G401.6 (cell line): Measurements from ENCODE around the gene GAR1.
"Not testable (repeated sequence)": the region's sequence is repeated elsewhere in the genome, so short reads cannot be mapped to it uniquely, and the experiment has no call there.

Source experiments
- FAIRE-seq: peaks from 2 replicates; lab custom pipeline; 2012; peaks lifted over from hg19 to GRCh38; lab: Jason Lieb, UNC

Gene GAR1

DNA sequence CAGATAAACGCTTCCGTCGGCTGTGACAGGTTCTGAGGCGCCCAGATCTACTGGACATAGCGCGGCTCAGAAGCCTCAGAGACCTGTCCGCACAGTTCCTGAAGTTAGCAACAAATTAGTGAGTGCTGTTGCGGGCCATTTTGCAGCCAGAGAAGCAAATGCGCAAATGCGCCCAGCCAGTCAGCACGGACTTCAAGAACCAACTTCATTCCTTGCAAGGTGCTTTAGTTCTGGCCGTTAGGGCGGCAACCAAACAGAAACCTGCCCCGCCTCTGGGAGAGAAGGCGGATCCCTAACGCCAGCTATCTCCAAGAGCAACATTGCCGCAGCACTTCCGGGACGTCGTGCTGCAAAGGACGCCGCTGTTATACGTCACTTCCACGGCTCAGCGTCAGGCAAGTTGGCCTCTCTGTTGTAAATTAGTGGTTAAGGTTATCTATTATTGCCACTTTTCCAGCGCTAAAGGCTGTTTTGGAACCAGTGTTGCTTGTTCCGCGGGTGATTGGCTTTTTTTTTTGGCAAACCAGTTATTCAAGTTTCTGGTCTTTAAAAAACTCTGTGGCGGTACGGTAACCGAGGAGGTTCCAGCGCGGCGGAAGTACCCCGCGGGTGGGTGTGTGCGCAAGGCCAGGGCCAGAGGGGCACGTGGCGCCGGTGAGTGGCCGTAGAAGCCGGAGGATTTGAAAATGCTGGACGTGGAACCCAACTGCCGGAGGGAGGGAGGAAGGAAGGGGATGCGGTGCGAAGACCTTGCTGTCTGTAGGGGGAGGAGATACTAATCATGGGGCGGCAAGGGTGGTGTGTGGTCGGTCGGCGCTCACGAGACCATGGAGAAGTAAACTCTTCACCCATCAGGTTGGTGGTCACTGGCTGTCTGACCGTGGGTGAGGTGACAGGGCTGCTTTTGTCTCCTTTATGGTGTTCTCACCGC lies at the start of gene GAR1:
Gene GAR1, plus strand, starts transcription at position 612 of the 931 bp plus-strand sequence. CDS start 403 bp downstream, outside the sequence.
- peak; percentile 98 for FAIRE-seq

- not testable (repeated sequence) for FAIRE-seq
Observed at GRCh38 chr4:109782092-109782491, 33.5 kb upstream of the GAR1 start.

- no peak for FAIRE-seq
Observed at GRCh38 chr4:109786846-109787245, 28.7 kb upstream of the GAR1 start.

- no peak for FAIRE-seq
Observed at GRCh38 chr4:109787807-109788206, 27.8 kb upstream of the GAR1 start.

GRCh38 chr4:109795059-109795458 lies 20.5 kb upstream of the GAR1 start:
- no peak for FAIRE-seq

GRCh38 chr4:109798866-109799265 lies 16.7 kb upstream of the GAR1 start:
- no peak for FAIRE-seq

- FAIRE-seq, result no peak
Observed at GRCh38 chr4:109801099-109801789, 14.3 kb upstream of the GAR1 start.

DNA sequence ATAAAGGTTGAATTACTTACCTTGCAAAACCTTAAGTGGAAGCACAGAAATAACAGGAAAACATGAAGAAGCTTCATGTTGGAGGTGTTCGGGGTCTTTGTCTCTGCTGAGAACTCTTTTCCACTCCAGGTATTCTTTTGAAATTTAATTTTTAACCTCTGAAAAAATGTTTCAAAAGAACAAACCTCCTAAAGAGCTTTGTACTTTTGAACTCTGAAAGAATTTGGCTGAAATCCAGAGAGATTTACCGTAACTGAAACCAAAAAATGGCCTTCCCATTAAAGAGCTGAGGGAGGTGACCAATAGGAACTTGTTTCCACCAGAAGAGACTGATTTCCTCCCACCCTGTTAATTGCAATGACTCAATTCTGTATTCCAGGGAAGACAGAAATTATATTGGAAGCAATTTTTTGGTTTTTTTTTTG lies 13.7 kb upstream of the GAR1 start, which contains the start of gene CFI:
Gene CFI, minus strand, starts transcription at position 105 of the 425 bp plus-strand sequence. Its CDS starts 28 bp downstream, at position 77.
- FAIRE-seq, result no peak

- no peak for FAIRE-seq
Observed at GRCh38 chr4:109803924-109804571, 11.5 kb upstream of the GAR1 start.

DNA sequence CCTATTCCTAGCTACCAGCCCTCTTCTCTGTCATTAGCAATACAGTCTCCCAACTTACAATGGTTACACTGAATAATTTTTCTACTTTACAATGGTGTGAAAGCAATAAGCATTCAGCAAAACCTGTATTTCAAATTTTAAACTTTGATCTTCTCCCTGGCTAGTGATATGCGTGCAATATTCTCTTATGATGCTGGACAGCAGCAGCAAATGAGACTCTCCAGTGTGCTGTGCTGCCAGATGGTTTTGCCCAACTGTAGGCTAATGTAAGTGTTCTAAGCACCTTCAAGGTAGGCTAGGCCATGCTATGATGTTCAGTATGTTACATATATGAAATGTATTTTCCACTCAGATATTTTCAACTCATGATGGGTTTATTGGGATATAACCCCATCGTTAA lies 5.9 kb upstream of the GAR1 start:
- no peak for FAIRE-seq

DNA sequence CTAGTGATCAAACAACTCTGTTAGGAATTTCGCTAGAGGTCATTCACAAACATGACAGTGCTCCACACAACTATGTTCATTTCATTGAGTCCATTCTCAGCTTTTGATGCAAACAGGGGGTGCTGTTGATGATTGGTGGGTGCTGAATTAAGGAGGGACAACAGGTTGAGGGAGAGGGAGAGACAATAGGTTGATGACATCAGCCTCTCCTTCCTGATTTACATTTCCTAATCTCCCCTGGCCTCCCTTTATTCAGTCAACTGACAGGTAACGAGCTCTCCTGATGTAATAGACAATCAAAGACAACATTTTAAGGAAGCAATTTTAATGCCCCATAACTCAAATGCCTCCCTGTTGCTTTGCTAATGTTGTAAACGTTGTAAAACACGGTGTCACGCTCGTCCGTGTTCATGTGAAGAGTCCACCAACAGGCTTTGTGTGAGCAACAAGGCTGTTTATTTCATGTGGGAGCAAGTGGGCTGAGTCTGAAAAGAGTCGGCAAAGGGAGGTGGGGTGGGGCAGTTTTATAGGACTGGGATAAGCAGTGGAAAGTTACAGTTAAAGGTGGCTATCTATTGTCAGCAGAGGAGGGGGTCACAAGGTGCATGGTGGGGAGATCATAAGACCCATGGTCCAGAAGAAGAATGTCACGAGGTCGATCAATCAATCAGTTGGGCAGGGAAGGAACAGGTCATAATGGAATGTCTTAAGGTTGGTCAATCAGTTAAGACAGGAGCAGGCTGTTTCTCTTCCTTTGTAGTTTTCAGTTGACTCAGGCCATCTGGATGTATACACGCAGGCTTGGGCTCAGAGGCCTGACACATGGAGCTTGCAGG lies 4.8 kb upstream of the GAR1 start:
- no peak for FAIRE-seq

- FAIRE-seq, result no peak
Observed at GRCh38 chr4:109811707-109812106, 3.9 kb upstream of the GAR1 start.

GRCh38 chr4:109816082-109816442 lies 500 bp downstream of the GAR1 start:
- no peak for FAIRE-seq

DNA sequence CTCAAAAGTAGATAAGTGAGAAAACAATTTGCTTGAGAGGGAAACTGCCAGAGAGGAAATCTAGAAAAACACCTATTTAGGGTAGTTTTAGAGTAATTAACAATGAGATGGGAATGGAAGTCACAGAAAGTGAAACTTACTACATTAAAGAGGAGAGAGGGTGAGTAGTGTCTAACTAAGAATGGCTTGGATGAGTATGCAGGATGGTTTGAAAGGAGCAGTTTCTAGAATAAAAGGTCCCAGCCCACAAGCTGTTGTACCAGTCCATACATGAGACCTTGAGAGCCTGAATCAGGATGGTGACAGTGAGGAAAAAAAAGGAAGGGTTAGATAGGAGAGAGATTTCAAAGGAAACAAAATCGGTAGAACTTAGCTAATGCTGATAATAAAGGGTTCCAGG lies 1.3 kb downstream of the GAR1 start:
- FAIRE-seq, result no peak

DNA sequence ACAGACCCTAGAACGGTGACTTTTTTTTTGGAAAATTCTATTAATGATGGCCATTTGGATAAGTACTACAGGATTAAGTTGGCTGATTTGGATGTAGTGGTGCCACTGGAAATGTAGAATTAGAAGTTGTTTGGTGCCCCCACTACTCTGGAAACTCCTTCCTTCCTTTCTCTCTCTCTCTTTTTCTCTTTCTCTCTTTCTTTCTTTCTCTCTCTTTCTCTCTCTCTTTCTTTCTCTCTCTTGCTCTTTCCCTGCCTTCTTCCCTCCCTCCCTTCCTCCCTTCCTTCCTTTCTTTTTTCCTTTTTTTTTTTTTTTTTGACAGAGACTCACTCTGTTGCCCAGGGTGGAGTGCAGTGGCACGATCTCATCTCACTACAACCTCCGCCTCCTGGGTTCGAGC lies 2.7 kb downstream of the GAR1 start:
- FAIRE-seq, result no peak

DNA sequence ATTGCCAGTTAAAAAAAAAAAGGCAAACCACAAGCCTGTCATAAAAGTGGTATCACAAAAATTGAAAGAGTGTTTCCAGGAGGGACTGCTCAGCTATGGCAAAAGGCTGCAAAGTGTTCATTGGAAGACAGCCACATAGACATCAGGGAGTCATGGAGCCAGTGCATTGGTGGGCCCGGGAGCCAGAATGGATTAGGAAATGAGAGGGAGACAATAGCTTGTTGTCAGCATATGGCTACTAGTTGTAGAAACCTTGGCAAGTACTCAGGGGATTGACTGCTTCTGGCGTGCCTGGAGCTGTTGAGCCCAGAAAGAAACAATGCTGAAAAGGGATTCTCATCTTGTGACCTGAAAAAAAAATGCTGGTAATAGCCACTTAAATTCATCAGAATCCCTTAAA lies 5.0 kb downstream of the GAR1 start:
- no peak for FAIRE-seq

DNA sequence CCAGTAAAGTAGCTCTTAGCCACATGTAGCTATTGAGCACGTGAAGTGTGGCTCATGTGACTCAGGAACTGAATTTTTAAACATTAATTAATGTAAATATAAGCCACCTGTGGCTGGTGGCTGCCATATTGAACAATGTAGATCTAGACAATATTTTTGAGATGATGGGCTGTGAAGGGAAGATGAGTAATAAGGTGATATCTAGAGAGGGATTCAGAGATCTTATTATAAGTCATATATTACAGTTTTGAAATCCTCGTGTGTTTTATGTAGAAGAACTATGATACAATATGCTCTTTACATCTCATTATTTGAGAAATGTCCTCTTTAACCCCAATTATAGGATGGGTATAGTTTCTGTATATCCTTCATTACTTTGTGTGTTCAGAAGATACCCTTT lies 5.6 kb downstream of the GAR1 start:
- no peak for FAIRE-seq

DNA sequence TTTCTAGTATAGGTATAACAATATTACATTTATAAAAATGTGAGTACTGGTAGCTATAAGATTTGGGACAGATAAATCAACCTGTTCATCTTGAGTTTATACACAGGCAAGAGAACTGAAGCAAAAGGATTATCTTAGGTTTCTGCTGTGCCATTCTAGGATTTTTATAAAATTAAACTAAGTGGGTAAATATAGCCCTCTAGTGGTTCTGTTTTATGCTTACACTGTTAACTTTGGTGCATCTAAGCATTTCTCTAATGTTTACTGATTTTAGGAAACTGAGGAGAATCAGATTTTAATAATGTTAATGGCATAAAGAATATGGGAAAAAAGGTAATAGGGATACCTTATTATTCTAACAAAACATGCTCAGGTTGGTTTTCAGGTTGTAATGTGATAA lies 11.2 kb downstream of the GAR1 start:
- FAIRE-seq, result peak; percentile 95

- no peak for FAIRE-seq
Observed at GRCh38 chr4:109827672-109828071, 12.1 kb downstream of the GAR1 start, which contains the start of gene RRH. TSS of gene RRH (plus strand) at chr4:109827972. CDS start at chr4:109828028, 56 bp downstream.

- peak; percentile 83 for FAIRE-seq
Observed at GRCh38 chr4:109833756-109834155, 18.2 kb downstream of the GAR1 start.

DNA sequence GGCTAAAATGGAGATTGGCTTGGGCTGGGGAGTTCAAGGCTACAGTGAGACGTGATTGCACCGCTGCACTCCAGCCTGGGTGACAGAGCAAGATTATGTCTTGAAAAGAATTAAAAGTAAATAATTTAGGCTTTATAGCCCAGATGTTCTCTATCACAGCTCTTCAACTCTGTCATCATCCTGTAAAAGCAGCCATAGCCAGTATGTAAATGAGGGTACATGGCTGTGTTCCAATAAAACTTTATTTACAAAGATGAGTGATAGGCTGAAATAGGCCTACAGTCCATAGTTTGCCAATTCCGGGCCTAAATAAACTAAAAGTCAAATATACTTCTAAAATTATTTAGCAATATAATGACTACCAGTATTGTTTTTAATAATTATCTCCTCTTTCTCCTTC lies 21.4 kb downstream of the GAR1 start:
- no peak for FAIRE-seq
